Stimulated activated CD4-positive, alpha-beta T cell treated with anti-CD3 and anti-CD28 coated beads, Interleukin-1b, Interleukin-23, amount 100 ng/mL, for 48 hours (primary cell): ENCODE data around the gene IL1RAPL1.

ENCODE experiments used
- DNase-seq: peaks from one replicate; pipeline ENCODE4 v3.0.0-alpha.2; 2020

IL1RAPL1 gene

GRCh38 chrX:28586981-28587551, at the start of gene IL1RAPL1:
Gene IL1RAPL1, plus strand, starts transcription at chrX:28587446.
- DNase-seq, result no peak

- DNase-seq, result no peak
Measured at GRCh38 chrX:28542791-28543190, 44.5 kb upstream of the IL1RAPL1 start.

GRCh38 chrX:28549838-28550237, 37.4 kb upstream of the IL1RAPL1 start:
- no peak for DNase-seq

- DNase-seq, result no peak
Measured at GRCh38 chrX:28550331-28550872, 36.8 kb upstream of the IL1RAPL1 start.

GRCh38 chrX:28552322-28552721, 34.9 kb upstream of the IL1RAPL1 start:
- DNase-seq, result no peak

GRCh38 chrX:28552882-28553829, 34.1 kb upstream of the IL1RAPL1 start:
- DNase-seq, result no peak

GRCh38 chrX:28576117-28576516, 11.1 kb upstream of the IL1RAPL1 start:
- no peak for DNase-seq

GRCh38 chrX:28581522-28581921, 5.7 kb upstream of the IL1RAPL1 start:
- DNase-seq, result no peak

GRCh38 chrX:28582511-28582910, 4.7 kb upstream of the IL1RAPL1 start:
- no peak for DNase-seq

GRCh38 chrX:28584025-28584424, 3.2 kb upstream of the IL1RAPL1 start:
- no peak for DNase-seq

- DNase-seq, result no peak
Measured at GRCh38 chrX:28585767-28586166, 1.5 kb upstream of the IL1RAPL1 start.

GRCh38 chrX:28586286-28586685, 960 bp upstream of the IL1RAPL1 start:
- DNase-seq, result no peak

GRCh38 chrX:28589046-28589445, 1.8 kb downstream of the IL1RAPL1 start:
- DNase-seq, result no peak

GRCh38 chrX:28590396-28590795, 3.1 kb downstream of the IL1RAPL1 start:
- no peak for DNase-seq

- DNase-seq, result no peak
Measured at GRCh38 chrX:28591542-28591941, 4.3 kb downstream of the IL1RAPL1 start.

GRCh38 chrX:28595346-28595745, 8.1 kb downstream of the IL1RAPL1 start:
- no peak for DNase-seq

GRCh38 chrX:28599957-28600356, 12.7 kb downstream of the IL1RAPL1 start:
- DNase-seq, result no peak

- DNase-seq, result no peak
Measured at GRCh38 chrX:28609003-28609402, 21.8 kb downstream of the IL1RAPL1 start.

- DNase-seq, result no peak
Measured at GRCh38 chrX:28609917-28610613, 22.8 kb downstream of the IL1RAPL1 start.

GRCh38 chrX:28610746-28611145, 23.5 kb downstream of the IL1RAPL1 start:
- no peak for DNase-seq

- DNase-seq, result no peak
Measured at GRCh38 chrX:28613558-28613957, 26.3 kb downstream of the IL1RAPL1 start.

- no peak for DNase-seq
Measured at GRCh38 chrX:28625223-28625622, 38.0 kb downstream of the IL1RAPL1 start.

- no peak for DNase-seq
Measured at GRCh38 chrX:28626515-28626914, 39.3 kb downstream of the IL1RAPL1 start.
